Sciatic nerve (tissue), 2 donors: ENCODE results near the gene VARS2. TPM values are rescaled to one million over a fixed set of nuclear protein-coding genes. Genes with fewer than 3 reads are reported as not detected.

Source experiments
- ATAC-seq: fragments of 200-7000 bp; cut with Tn5 transposase; one replicate; pipeline ENCODE4 v1.9.1; 2020; ENCODE audit warnings: mild to moderate bottlenecking, moderate library complexity
- DNase-seq: peaks from one replicate; pipeline ENCODE4 v3.0.0-alpha.2; 2020; ENCODE audit warnings: low spot score
- intact Hi-C: fragments of 100-400 bp; cut with DNase I; formaldehyde crosslinking; loops from one replicate; pipeline ENCODE4 v1.14.2; 2022
- total RNA-seq: library from RNA; stranded (reverse); fragmentation: NEBNext Ultra II Directional; extraction: Animal tissue kit (Norgen Biotek cat#: 25700); gene quantifications from one replicate; pipeline ENCODE4 v1.2.1, GENCODE V29; 2021
- donor health status: DM: no; HTN: no; CAD: no.
- donor health status: DM: no; HTN: no; CAD: no.

Gene VARS2
- total RNA-seq, 1 donor from 2014 or later = 25.2 TPM

DNA sequence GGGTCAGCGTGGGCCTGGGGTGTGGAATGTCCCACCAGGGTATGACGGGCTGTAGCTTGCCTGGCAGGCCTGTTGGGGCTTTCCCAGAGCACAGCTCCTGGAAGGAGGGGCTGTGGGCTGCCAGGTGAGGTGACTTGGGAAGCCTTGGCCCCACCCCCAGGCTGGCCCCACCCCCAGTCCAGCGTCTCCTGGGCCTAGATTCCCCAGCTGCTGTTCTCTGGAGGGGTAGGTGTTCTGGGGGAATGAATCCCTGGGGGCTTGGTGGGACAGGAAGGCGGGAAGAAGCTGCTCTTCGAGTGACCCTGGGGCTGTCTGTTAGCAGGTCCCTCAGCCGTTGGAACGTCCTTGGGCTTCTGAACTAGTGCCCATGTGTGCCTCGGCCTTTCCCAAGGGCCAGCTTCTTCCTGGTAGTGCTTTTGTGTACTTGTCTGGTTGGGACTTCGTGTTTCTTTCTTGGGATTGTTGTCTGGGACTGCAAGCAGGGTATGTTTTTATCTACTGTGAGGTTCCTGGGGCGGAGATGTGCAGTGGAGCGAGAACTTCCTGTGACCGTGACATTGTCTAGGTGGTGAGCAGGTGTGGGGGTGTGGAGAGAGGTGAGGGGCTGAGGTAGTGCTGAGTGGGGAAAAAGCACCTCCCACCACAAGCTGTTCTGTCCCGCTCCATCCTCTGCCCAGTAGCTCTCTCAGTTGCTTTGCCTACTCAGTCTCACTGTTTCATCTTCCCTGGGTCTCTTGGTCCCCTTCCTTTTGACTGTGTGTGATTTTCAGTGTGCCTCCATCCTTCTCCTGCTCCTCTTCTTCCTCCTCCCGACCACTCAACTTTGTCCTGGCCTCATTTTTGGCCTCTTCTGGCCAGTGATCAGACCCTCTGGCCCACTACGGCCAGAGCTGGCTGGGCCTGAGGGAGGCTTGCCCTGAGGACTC lies 31.0 kb upstream of the VARS2 start:
- intact Hi-C loops = loop anchor here (5.0 kb wide), 1 partner anchor 56 kb away; no protein-coding TSS in a partner anchor
- ATAC-seq (peak; percentile 2), DNase-seq (peak; percentile 62)

- DNase-seq (peak; percentile 88), ATAC-seq (peak; percentile 78)
- intact Hi-C loops = loop anchor here (5.0 kb wide), 1 partner anchor 57 kb away; no protein-coding TSS in a partner anchor
Measured at GRCh38 chr6:30883685-30884520, 30.1 kb upstream of the VARS2 start, which contains the start of gene DDR1. TSS of gene DDR1 (plus strand) at chr6:30884519. CDS start at chr6:30888730, 4,211 bp downstream.

- intact Hi-C loops = loop anchor here (5.0 kb wide), 1 partner anchor 58 kb away; no protein-coding TSS in a partner anchor
- ATAC-seq = peak; percentile 23
- peak; percentile 73 for DNase-seq
Measured at GRCh38 chr6:30884521-30885480, 29.2 kb upstream of the VARS2 start.

DNA sequence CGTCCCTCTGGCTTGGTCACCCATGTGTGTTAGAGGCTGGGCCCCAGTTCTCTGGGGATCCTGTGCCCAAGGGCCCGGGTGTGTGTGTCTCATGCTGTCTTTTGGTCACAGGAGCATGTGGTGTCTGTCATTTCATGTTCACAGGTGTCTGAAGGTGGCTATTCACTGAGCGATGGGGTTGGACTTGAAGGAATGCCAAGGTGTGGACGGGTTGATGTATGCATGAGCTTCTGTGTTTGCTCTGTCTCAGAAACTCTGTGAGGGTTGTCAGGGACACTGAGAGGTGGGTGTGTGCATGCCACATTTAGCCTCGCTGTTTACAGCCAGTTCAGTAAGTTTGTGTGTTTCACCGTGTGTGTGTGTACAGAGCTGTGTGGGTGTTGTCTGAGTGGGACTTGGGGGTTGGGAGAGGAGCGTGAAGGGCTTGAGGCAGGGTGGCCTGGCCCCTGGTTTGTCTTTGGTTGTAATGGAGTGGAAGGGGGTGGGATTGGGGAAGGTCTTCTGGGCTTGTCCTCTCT lies 28.5 kb upstream of the VARS2 start:
- intact Hi-C loops = no loop called here
- no peak for DNase-seq
- peak; percentile 5 for ATAC-seq

GRCh38 chr6:30885999-30886896 lies 27.8 kb upstream of the VARS2 start:
- ATAC-seq = peak; percentile 22
- intact Hi-C loops = no loop called here
- DNase-seq = peak; percentile 72

DNA sequence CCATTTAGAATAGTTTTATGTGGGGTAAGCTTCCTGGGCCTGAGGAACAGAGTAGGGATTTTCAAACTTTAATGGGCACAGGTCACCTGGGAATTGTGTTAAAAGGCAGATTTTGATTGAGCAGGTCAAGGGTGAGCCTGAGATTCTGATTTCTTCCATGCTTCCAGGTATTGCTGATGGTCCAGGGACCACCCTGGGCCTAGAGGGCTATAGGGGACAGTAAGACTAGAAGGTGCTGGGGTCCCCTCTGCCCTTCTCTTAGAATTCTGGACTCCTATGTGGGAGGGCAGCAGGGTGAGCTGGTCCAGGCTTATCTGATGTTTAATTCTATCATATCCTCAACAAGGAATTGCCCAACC lies 27.2 kb upstream of the VARS2 start:
- DNase-seq = peak; percentile 8
- no peak for ATAC-seq
- intact Hi-C loops = no loop called here

GRCh38 chr6:30887901-30888815 lies 25.9 kb upstream of the VARS2 start:
- ATAC-seq (no peak), DNase-seq (no peak)
- intact Hi-C loops = no loop called here

DNA sequence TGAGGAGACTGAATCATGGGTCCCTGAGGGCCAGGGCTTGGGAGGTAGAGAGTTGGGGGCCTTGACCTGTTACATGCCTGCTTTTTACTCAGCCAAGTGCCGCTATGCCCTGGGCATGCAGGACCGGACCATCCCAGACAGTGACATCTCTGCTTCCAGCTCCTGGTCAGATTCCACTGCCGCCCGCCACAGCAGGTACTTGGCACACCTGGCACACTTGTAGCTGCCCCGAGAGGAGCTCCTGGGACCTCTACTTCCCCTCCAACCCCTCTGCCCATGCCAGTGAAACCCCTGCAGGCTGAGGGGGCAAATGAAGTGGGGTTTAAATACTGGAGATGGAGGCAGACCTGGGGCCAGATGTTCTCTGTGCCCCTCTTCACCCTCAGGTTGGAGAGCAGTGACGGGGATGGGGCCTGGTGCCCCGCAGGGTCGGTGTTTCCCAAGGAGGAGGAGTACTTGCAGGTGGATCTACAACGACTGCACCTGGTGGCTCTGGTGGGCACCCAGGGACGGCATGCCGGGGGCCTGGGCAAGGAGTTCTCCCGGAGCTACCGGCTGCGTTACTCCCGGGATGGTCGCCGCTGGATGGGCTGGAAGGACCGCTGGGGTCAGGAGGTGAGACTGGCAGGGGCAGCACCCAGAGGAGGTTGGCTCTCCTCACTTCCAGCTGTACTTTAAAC lies 25.1 kb upstream of the VARS2 start:
- intact Hi-C loops = no loop called here
- ATAC-seq = no peak
- DNase-seq = peak; percentile 56

DNA sequence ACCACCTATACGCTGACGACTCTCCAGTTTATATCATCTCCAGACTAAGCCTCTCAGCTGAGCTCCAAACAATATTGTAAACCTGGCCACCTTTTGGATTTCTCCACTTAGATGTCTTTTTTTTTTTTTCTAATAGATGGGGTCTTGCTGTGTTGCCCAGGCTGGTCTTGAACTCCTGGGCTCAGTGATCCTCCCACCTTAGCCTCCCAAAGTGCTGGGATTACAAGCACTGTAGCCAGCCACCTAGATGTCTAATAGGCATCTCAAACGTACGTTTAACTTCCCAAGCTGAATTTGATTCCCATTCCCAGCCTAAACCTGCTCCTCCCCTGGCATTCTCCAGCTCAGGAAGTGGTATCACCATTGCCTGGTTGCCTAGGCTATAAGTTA lies 24.5 kb upstream of the VARS2 start:
- DNase-seq (peak; percentile 25), ATAC-seq (no peak)
- intact Hi-C loops = no loop called here

GRCh38 chr6:30889921-30890645 lies 24.0 kb upstream of the VARS2 start:
- DNase-seq (peak; percentile 70), ATAC-seq (peak; percentile 59)
- intact Hi-C loops = no loop called here

DNA sequence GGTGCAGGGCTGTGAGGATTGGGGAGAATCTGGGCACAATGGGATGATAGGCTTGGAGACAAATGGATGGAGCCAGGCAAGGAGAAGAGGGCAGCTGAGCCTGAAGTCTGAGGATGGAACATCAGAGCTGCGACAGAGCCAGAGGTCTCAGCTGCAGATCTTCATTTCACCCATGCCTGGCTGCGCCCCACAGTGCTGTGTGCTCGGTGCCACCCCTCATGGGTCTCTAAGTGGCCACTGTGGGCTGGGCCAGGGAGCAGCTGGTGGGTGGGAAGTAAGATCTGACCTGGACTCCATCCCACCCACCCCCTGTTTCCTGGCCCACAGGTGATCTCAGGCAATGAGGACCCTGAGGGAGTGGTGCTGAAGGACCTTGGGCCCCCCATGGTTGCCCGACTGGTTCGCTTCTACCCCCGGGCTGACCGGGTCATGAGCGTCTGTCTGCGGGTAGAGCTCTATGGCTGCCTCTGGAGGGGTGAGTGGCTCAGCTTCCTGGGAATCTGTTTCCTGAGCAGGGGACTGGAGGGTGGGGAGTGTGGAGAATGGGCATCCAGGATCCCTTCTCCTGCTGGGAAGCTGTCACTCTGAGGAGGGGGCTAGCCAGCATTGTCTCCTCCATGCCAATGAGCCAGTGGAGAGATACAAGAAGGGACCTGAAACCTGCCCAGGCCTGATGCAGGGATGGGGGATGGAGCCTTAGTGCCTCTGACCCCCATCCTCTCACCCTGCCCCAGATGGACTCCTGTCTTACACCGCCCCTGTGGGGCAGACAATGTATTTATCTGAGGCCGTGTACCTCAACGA lies 23.2 kb upstream of the VARS2 start:
- intact Hi-C loops = no loop called here
- DNase-seq (peak; percentile 49), ATAC-seq (no peak)

DNA sequence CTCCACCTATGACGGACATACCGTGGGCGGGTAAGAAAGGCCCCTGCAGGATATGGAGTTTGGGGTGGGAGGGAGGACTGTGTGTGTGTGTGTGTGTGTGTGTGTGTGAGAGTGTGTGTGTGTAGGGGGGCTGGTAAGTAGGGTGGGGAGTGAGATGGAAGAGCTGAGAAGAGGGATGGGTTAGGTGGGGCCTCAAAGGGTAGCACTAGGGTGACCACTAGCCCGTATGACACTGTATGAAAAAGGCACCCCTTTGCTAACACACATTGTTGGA lies 22.7 kb upstream of the VARS2 start:
- DNase-seq = no peak
- intact Hi-C loops = no loop called here
- ATAC-seq = no peak

- ATAC-seq (no peak), DNase-seq (peak; percentile 47)
- intact Hi-C loops = no loop called here
Measured at GRCh38 chr6:30891816-30892538, 22.1 kb upstream of the VARS2 start.

GRCh38 chr6:30893001-30893591 lies 20.9 kb upstream of the VARS2 start:
- ATAC-seq = no peak
- peak; percentile 43 for DNase-seq
- intact Hi-C loops = no loop called here
